ENCODE data around the gene PTGIS.
A peak's percentile ranks its signal among the peaks of the same experiment; 100 is the strongest.
"Not testable (repeated sequence)": the region's sequence is repeated elsewhere in the genome, so short reads cannot be mapped to it uniquely, and the experiment has no call there.

Gene PTGIS

GRCh38 chr20:49611539-49612126 is 43.7 kb upstream of the PTGIS start:
- Histone ChIP-seq H2AK5ac (ENCODE audit: low read length, severe bottlenecking) (peak overlapping the region; percentile 28), H3K4me1 (ENCODE audit: control insufficient read depth, insufficient read depth, low read depth, low read length) (peaks cover 11% of the 10 kb centered on the region), H3K4me3 (ENCODE audit: insufficient read depth in 1 of 2, low read depth in 1 of 2, low read length in 2 of 2) (peak overlapping the region in 1 of 2 experiments; percentile 67), H3K4me2 (ENCODE audit: low read length, poor library complexity, severe bottlenecking) (peak overlapping the region; percentile 76)
- H3K36me3 ChIP-seq (ENCODE audit: control insufficient read depth in 1 of 2, insufficient read depth in 2 of 2, low read depth in 1 of 2, low read length in 2 of 2); H3K23ac ChIP-seq (ENCODE audit: low read length in 2 of 2); H3K79me1 ChIP-seq (replicated peaks; ENCODE audit: low read length, poor library complexity, severe bottlenecking); H2AFZ ChIP-seq (ENCODE audit: low read depth, low read length); H2BK5ac ChIP-seq (ENCODE audit: low read depth, low read length, poor library complexity, severe bottlenecking); H4K91ac ChIP-seq (ENCODE audit: low read length); H2BK15ac ChIP-seq (ENCODE audit: low read depth, poor library complexity, severe bottlenecking); H3K27ac ChIP-seq (ENCODE audit: low read length, poor library complexity, severe bottlenecking); H2BK120ac ChIP-seq (ENCODE audit: low read depth, low read length); H3K9ac ChIP-seq (ENCODE audit: low read length); H3K18ac ChIP-seq (ENCODE audit: low read depth in 1 of 2, low read length in 2 of 2); H3K27me3 ChIP-seq (ENCODE audit: control insufficient read depth in 1 of 2, insufficient read depth in 1 of 2, low read length in 2 of 2); H3K14ac ChIP-seq (ENCODE audit: low read length in 2 of 2); DNase-seq; H4K8ac ChIP-seq (ENCODE audit: low read length); H3K4ac ChIP-seq (ENCODE audit: low read depth in 1 of 2, low read length in 2 of 2); H3K9me3 ChIP-seq (ENCODE audit: control insufficient read depth, low read length); H2BK12ac ChIP-seq (ENCODE audit: low read length in 2 of 2): not testable (repeated sequence)
- WGBS = 82% methylated on average over 3 of the region's 6 CpGs

- H3K9me3 ChIP-seq (ENCODE audit: control insufficient read depth, low read length) = no peaks in the 10 kb centered on the region
- no peak overlapping the region for H2BK15ac ChIP-seq (ENCODE audit: low read depth, poor library complexity, severe bottlenecking)
- no peak overlapping the region for H3K4ac ChIP-seq (ENCODE audit: low read depth in 1 of 2, low read length in 2 of 2)
- no peak overlapping the region for H3K27ac ChIP-seq (ENCODE audit: low read length, poor library complexity, severe bottlenecking)
- H3K23ac ChIP-seq (ENCODE audit: low read length in 2 of 2) = peak overlapping the region in 1 of 2 experiments; percentile 43
- peaks cover 0 to 7% of the 10 kb centered on the region in 2 experiments for H3K27me3 ChIP-seq (ENCODE audit: control insufficient read depth in 1 of 2, insufficient read depth in 1 of 2, low read length in 2 of 2)
- no peaks in the 10 kb centered on the region for H3K79me1 ChIP-seq (replicated peaks; ENCODE audit: low read length, poor library complexity, severe bottlenecking)
- H3K4me3 ChIP-seq (ENCODE audit: insufficient read depth in 1 of 2, low read depth in 1 of 2, low read length in 2 of 2) = peak overlapping the region; percentile 35 to 67
- H2AK5ac ChIP-seq (ENCODE audit: low read length, severe bottlenecking) = no peak overlapping the region
- 15% methylated on average over 48 of the region's 48 CpGs for WGBS
- peaks cover 11% of the 10 kb centered on the region for H3K4me1 ChIP-seq (ENCODE audit: control insufficient read depth, insufficient read depth, low read depth, low read length)
- no peak overlapping the region for H2BK5ac ChIP-seq (ENCODE audit: low read depth, low read length, poor library complexity, severe bottlenecking)
- peak overlapping the region in 1 of 2 experiments; percentile 10 for H2BK12ac ChIP-seq (ENCODE audit: low read length in 2 of 2)
- peak; percentile 60 for DNase-seq
- peak overlapping the region; percentile 84 for H2AFZ ChIP-seq (ENCODE audit: low read depth, low read length)
- no peak overlapping the region for H3K14ac ChIP-seq (ENCODE audit: low read length in 2 of 2)
- no peak overlapping the region for H4K91ac ChIP-seq (ENCODE audit: low read length)
- peak overlapping the region in 1 of 2 experiments; percentile 35 for H3K18ac ChIP-seq (ENCODE audit: low read depth in 1 of 2, low read length in 2 of 2)
- H3K36me3 ChIP-seq (ENCODE audit: control insufficient read depth in 1 of 2, insufficient read depth in 2 of 2, low read depth in 1 of 2, low read length in 2 of 2) = no peaks in the 10 kb centered on the region
- peak overlapping the region; percentile 54 for H3K9ac ChIP-seq (ENCODE audit: low read length)
- H4K8ac ChIP-seq (ENCODE audit: low read length) = peak overlapping the region; percentile 68
- peak overlapping the region; percentile 76 for H3K4me2 ChIP-seq (ENCODE audit: low read length, poor library complexity, severe bottlenecking)
- H2BK120ac ChIP-seq (ENCODE audit: low read depth, low read length) = no peak overlapping the region
Observed at GRCh38 chr20:49610691-49611538, 43.0 kb upstream of the PTGIS start.

GRCh38 chr20:49608752-49609670 is 41.1 kb upstream of the PTGIS start:
- H3K9me3 ChIP-seq (ENCODE audit: control insufficient read depth, low read length) = no peaks in the 10 kb centered on the region
- no peak overlapping the region for H3K23ac ChIP-seq (ENCODE audit: low read length in 2 of 2)
- H3K4me2 ChIP-seq (ENCODE audit: low read length, poor library complexity, severe bottlenecking) = no peak overlapping the region
- H3K18ac ChIP-seq (ENCODE audit: low read depth in 1 of 2, low read length in 2 of 2) = no peak overlapping the region
- H2BK15ac ChIP-seq (ENCODE audit: low read depth, poor library complexity, severe bottlenecking) = no peak overlapping the region
- H3K27me3 ChIP-seq (ENCODE audit: control insufficient read depth in 1 of 2, insufficient read depth in 1 of 2, low read length in 2 of 2) = peaks cover 0 to 7% of the 10 kb centered on the region in 2 experiments
- no peak overlapping the region for H2AK5ac ChIP-seq (ENCODE audit: low read length, severe bottlenecking)
- peak; percentile 37 for DNase-seq
- H2AFZ ChIP-seq (ENCODE audit: low read depth, low read length) = no peak overlapping the region
- H4K91ac ChIP-seq (ENCODE audit: low read length) = no peak overlapping the region
- no peak overlapping the region for H3K14ac ChIP-seq (ENCODE audit: low read length in 2 of 2)
- H2BK12ac ChIP-seq (ENCODE audit: low read length in 2 of 2) = no peak overlapping the region
- no peaks in the 10 kb centered on the region for H3K79me1 ChIP-seq (replicated peaks; ENCODE audit: low read length, poor library complexity, severe bottlenecking)
- no peak overlapping the region for H4K8ac ChIP-seq (ENCODE audit: low read length)
- no peak overlapping the region for H3K4ac ChIP-seq (ENCODE audit: low read depth in 1 of 2, low read length in 2 of 2)
- 13% methylated on average over 16 of the region's 17 CpGs for WGBS
- H3K27ac ChIP-seq (ENCODE audit: low read length, poor library complexity, severe bottlenecking) = no peak overlapping the region
- no peak overlapping the region for H2BK5ac ChIP-seq (ENCODE audit: low read depth, low read length, poor library complexity, severe bottlenecking)
- H3K9ac ChIP-seq (ENCODE audit: low read length) = no peak overlapping the region
- H2BK120ac ChIP-seq (ENCODE audit: low read depth, low read length) = no peak overlapping the region
- H3K36me3 ChIP-seq (ENCODE audit: control insufficient read depth in 1 of 2, insufficient read depth in 2 of 2, low read depth in 1 of 2, low read length in 2 of 2) = no peaks in the 10 kb centered on the region
- H3K4me1 ChIP-seq (ENCODE audit: control insufficient read depth, insufficient read depth, low read depth, low read length) = peaks cover 17% of the 10 kb centered on the region
- no peak overlapping the region for H3K4me3 ChIP-seq (ENCODE audit: insufficient read depth in 1 of 2, low read depth in 1 of 2, low read length in 2 of 2)

Measured in mesenchymal stem cell (in vitro differentiated cells and primary cell).